Omental fat pad (tissue), 4 donors: Measurements from ENCODE around the gene DCUN1D1. TPM values are rescaled to one million over a fixed set of nuclear protein-coding genes. Genes with fewer than 3 reads are reported as not detected.
"Not testable (repeated sequence)": the region's sequence is repeated elsewhere in the genome, so short reads cannot be mapped to it uniquely, and the experiment has no call there.

Experiments used
- ATAC-seq: fragments of 150-250 bp; one replicate; pipeline ENCODE4 v1.9.1; 2016; ENCODE audit warnings: mild to moderate bottlenecking, moderate library complexity; ENCODE audit not compliant: low FRiP score
- DNase-seq: peaks from one replicate; pipeline ENCODE4 v3.0.0-alpha.2; 2019; ENCODE audit warnings: low spot score
- CTCF ChIP-seq, 3 donors: fragments of 450-650 bp; IDR thresholded peaks; one replicate each; pipeline ENCODE4 v1.5.1; 2016 to 2017; ENCODE audit warnings: antibody characterized with exemption in 3 of 3, mild to moderate bottlenecking in 3 of 3, moderate library complexity in 2 of 3
- total RNA-seq, 4 donors: library from RNA; depleted of rRNA; stranded (reverse); fragments of >200 nt; gene quantifications; one replicate each; pipeline ENCODE4 v1.1.0, GENCODE V29; 2016

DCUN1D1 gene
- total RNA-seq, 4 donors from 2014 or later: 19.5 to 27.7 (median 22.2) TPM

GRCh38 chr3:183013856-183014255 lies 33.5 kb upstream of the DCUN1D1 start:
- TF ChIP-seq CTCF (IDR thresholded peaks at IDR 0.05): no peak
- ATAC-seq: no peak
- DNase-seq: no peak

- TF ChIP-seq CTCF (IDR thresholded peaks at IDR 0.05): no peak
- ATAC-seq: no peak
- DNase-seq: no peak
Measured at GRCh38 chr3:183013074-183013473, 32.7 kb upstream of the DCUN1D1 start.

GRCh38 chr3:183008800-183009199 lies 28.5 kb upstream of the DCUN1D1 start:
- ATAC-seq (no peak), DNase-seq (no peak)
- TF ChIP-seq CTCF (IDR thresholded peaks at IDR 0.05): no peak

- DNase-seq (no peak), ATAC-seq (no peak)
- no peak for TF ChIP-seq CTCF (IDR thresholded peaks at IDR 0.05)
Measured at GRCh38 chr3:183008303-183008702, 28.0 kb upstream of the DCUN1D1 start.

- no peak for TF ChIP-seq CTCF (IDR thresholded peaks at IDR 0.05)
- no peak for ATAC-seq
- no peak for DNase-seq
Measured at GRCh38 chr3:183006396-183007002, 26.2 kb upstream of the DCUN1D1 start.

GRCh38 chr3:182999767-183000166 lies 19.4 kb upstream of the DCUN1D1 start:
- ATAC-seq (no peak), DNase-seq (no peak)
- TF ChIP-seq CTCF (IDR thresholded peaks at IDR 0.05): no peak

- not testable (repeated sequence) for DNase-seq, ATAC-seq
Measured at GRCh38 chr3:182993486-182994201, 13.3 kb upstream of the DCUN1D1 start.
